Measurements from ENCODE around the gene CLCF1.

CLCF1 gene

GRCh38 chr11:67347964-67348749 lies 25.2 kb downstream of the CLCF1 start:
- no peak for DNase-seq (ENCODE audit: low spot score)
- TF ChIP-seq CTCF (IDR thresholded peaks at IDR 0.05; ENCODE audit: extremely low read depth, insufficient read depth, missing control alignments): no peak
- in situ Hi-C loops (cut with MboI; ENCODE audit: low pct_unique_long_range_greater_than_20kb, low sequenced_read_pairs, unreplicated experiment): no loop called here

GRCh38 chr11:67345920-67346819 lies 27.2 kb downstream of the CLCF1 start:
- TF ChIP-seq CTCF (IDR thresholded peaks at IDR 0.05; ENCODE audit: extremely low read depth, insufficient read depth, missing control alignments): peak; percentile 77
- DNase-seq (ENCODE audit: low spot score): no peak
- in situ Hi-C loops (cut with MboI; ENCODE audit: low pct_unique_long_range_greater_than_20kb, low sequenced_read_pairs, unreplicated experiment): no loop called here

- TF ChIP-seq CTCF (IDR thresholded peaks at IDR 0.05; ENCODE audit: extremely low read depth, insufficient read depth, missing control alignments): no peak
- DNase-seq (ENCODE audit: low spot score): no peak
- in situ Hi-C loops (cut with MboI; ENCODE audit: low pct_unique_long_range_greater_than_20kb, low sequenced_read_pairs, unreplicated experiment): no loop called here
Measured at GRCh38 chr11:67345247-67345919, 28.0 kb downstream of the CLCF1 start.

GRCh38 chr11:67344264-67344663 lies 29.1 kb downstream of the CLCF1 start:
- TF ChIP-seq CTCF (IDR thresholded peaks at IDR 0.05; ENCODE audit: extremely low read depth, insufficient read depth, missing control alignments): no peak
- in situ Hi-C loops (cut with MboI; ENCODE audit: low pct_unique_long_range_greater_than_20kb, low sequenced_read_pairs, unreplicated experiment): no loop called here
- no peak for DNase-seq (ENCODE audit: low spot score)

GRCh38 chr11:67337257-67337656 lies 36.1 kb downstream of the CLCF1 start:
- in situ Hi-C loops (cut with MboI; ENCODE audit: low pct_unique_long_range_greater_than_20kb, low sequenced_read_pairs, unreplicated experiment): loop anchor here (10.0 kb wide), 1 partner anchor 48 kb away; no protein-coding TSS in a partner anchor
- TF ChIP-seq CTCF (IDR thresholded peaks at IDR 0.05; ENCODE audit: extremely low read depth, insufficient read depth, missing control alignments): no peak
- no peak for DNase-seq (ENCODE audit: low spot score)

GRCh38 chr11:67332081-67332691 lies 41.2 kb downstream of the CLCF1 start:
- TF ChIP-seq CTCF (IDR thresholded peaks at IDR 0.05; ENCODE audit: extremely low read depth, insufficient read depth, missing control alignments): no peak
- in situ Hi-C loops (cut with MboI; ENCODE audit: low pct_unique_long_range_greater_than_20kb, low sequenced_read_pairs, unreplicated experiment): loop anchor here (10.0 kb wide), 1 partner anchor 53 kb away; no protein-coding TSS in a partner anchor
- DNase-seq (ENCODE audit: low spot score): no peak

Data from GM13977 (cell line).